ENCODE data around the gene NRN1.

NRN1 gene

DNA sequence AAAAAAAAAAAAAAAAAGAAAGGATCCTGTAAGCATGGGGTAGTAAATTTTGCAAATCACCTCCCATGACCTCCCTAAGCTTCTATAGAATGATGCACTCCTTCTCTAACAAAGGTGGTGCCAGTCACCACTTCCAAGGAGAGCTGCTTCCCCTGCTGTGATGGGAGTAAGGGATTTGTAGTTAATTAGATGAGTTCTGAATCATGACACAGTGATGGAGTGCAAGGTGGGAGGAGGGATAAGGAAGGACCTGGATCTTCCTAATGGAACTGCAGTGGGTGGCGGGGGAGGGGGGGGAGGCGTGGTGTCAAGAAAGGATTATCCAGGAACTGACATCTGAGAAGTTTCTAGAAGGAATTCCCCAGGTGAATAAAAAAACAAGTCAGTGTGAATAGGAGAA lies 47.8 kb downstream of the NRN1 start:
- Histone ChIP-seq H3K27me3 (ENCODE audit: control insufficient read depth in 1 of 2, insufficient read depth in 1 of 2, low read length in 2 of 2) (peaks cover 0 to 19% of the 10 kb centered on the region in 2 experiments), H3K9ac (ENCODE audit: low read length) (no peak overlapping the region), H2AK5ac (ENCODE audit: low read length, severe bottlenecking) (no peak overlapping the region), H3K9me3 (ENCODE audit: control insufficient read depth, low read length) (no peaks in the 10 kb centered on the region), H2AFZ (ENCODE audit: low read depth, low read length) (no peak overlapping the region), H3K27ac (ENCODE audit: low read length, poor library complexity, severe bottlenecking) (no peak overlapping the region), H2BK12ac (ENCODE audit: low read length in 2 of 2) (no peak overlapping the region), H3K18ac (ENCODE audit: low read depth in 1 of 2, low read length in 2 of 2) (no peak overlapping the region), H4K8ac (ENCODE audit: low read length) (no peak overlapping the region), H2BK120ac (ENCODE audit: low read depth, low read length) (no peak overlapping the region), H3K36me3 (ENCODE audit: control insufficient read depth in 1 of 2, insufficient read depth in 2 of 2, low read depth in 1 of 2, low read length in 2 of 2) (no peaks in the 10 kb centered on the region), H3K4me3 (ENCODE audit: insufficient read depth in 1 of 2, low read depth in 1 of 2, low read length in 2 of 2) (no peak overlapping the region), H3K79me1 (replicated peaks; ENCODE audit: low read length, poor library complexity, severe bottlenecking) (no peaks in the 10 kb centered on the region), H3K23ac (ENCODE audit: low read length in 2 of 2) (no peak overlapping the region), H3K4me2 (ENCODE audit: low read length, poor library complexity, severe bottlenecking) (no peak overlapping the region), H2BK5ac (ENCODE audit: low read depth, low read length, poor library complexity, severe bottlenecking) (no peak overlapping the region), H3K4ac (ENCODE audit: low read depth in 1 of 2, low read length in 2 of 2) (no peak overlapping the region), H2BK15ac (ENCODE audit: low read depth, poor library complexity, severe bottlenecking) (no peak overlapping the region), H3K4me1 (ENCODE audit: control insufficient read depth, insufficient read depth, low read depth, low read length) (no peaks in the 10 kb centered on the region), H4K91ac (ENCODE audit: low read length) (no peak overlapping the region), H3K14ac (ENCODE audit: low read length in 2 of 2) (no peak overlapping the region)
- 76% methylated on average over 2 of the region's 2 CpGs for WGBS
- no peak for DNase-seq

DNA sequence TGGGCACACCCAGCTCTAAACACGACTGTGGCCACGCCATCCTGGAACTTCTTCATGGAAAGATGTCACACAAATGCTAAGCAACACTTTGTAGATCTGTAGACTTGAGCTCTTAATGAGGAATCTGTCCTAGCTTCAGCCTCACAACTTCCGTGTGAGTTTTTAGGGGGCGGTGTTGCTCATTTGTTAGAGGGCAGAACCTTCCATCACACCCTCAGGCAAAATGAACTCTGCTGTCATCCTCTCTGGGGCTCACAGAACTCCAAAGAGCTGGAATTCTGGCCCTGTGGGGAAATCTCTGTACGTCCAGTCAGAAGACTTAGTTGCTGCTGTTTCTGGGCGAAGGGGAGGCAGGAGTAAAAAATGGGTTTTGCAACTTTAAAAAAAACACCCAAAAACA lies 49.8 kb downstream of the NRN1 start:
- no peak overlapping the region for H3K4ac ChIP-seq (ENCODE audit: low read depth in 1 of 2, low read length in 2 of 2)
- H3K14ac ChIP-seq (ENCODE audit: low read length in 2 of 2) = no peak overlapping the region
- no peaks in the 10 kb centered on the region for H3K79me1 ChIP-seq (replicated peaks; ENCODE audit: low read length, poor library complexity, severe bottlenecking)
- no peaks in the 10 kb centered on the region for H3K36me3 ChIP-seq (ENCODE audit: control insufficient read depth in 1 of 2, insufficient read depth in 2 of 2, low read depth in 1 of 2, low read length in 2 of 2)
- H3K27ac ChIP-seq (ENCODE audit: low read length, poor library complexity, severe bottlenecking) = no peak overlapping the region
- H4K8ac ChIP-seq (ENCODE audit: low read length) = no peak overlapping the region
- no peak overlapping the region for H2BK15ac ChIP-seq (ENCODE audit: low read depth, poor library complexity, severe bottlenecking)
- H3K23ac ChIP-seq (ENCODE audit: low read length in 2 of 2) = no peak overlapping the region
- H2AFZ ChIP-seq (ENCODE audit: low read depth, low read length) = no peak overlapping the region
- no peak overlapping the region for H3K18ac ChIP-seq (ENCODE audit: low read depth in 1 of 2, low read length in 2 of 2)
- H3K4me1 ChIP-seq (ENCODE audit: control insufficient read depth, insufficient read depth, low read depth, low read length) = no peaks in the 10 kb centered on the region
- 51% methylated on average over 5 of the region's 6 CpGs for WGBS
- H2BK120ac ChIP-seq (ENCODE audit: low read depth, low read length) = no peak overlapping the region
- no peak overlapping the region for H4K91ac ChIP-seq (ENCODE audit: low read length)
- H2AK5ac ChIP-seq (ENCODE audit: low read length, severe bottlenecking) = no peak overlapping the region
- DNase-seq = no peak
- H2BK12ac ChIP-seq (ENCODE audit: low read length in 2 of 2) = no peak overlapping the region
- no peaks in the 10 kb centered on the region for H3K9me3 ChIP-seq (ENCODE audit: control insufficient read depth, low read length)
- H3K4me3 ChIP-seq (ENCODE audit: insufficient read depth in 1 of 2, low read depth in 1 of 2, low read length in 2 of 2) = no peak overlapping the region
- H3K9ac ChIP-seq (ENCODE audit: low read length) = no peak overlapping the region
- H2BK5ac ChIP-seq (ENCODE audit: low read depth, low read length, poor library complexity, severe bottlenecking) = no peak overlapping the region
- no peak overlapping the region for H3K4me2 ChIP-seq (ENCODE audit: low read length, poor library complexity, severe bottlenecking)
- H3K27me3 ChIP-seq (ENCODE audit: control insufficient read depth in 1 of 2, insufficient read depth in 1 of 2, low read length in 2 of 2) = peaks cover 0 to 12% of the 10 kb centered on the region in 2 experiments

DNA sequence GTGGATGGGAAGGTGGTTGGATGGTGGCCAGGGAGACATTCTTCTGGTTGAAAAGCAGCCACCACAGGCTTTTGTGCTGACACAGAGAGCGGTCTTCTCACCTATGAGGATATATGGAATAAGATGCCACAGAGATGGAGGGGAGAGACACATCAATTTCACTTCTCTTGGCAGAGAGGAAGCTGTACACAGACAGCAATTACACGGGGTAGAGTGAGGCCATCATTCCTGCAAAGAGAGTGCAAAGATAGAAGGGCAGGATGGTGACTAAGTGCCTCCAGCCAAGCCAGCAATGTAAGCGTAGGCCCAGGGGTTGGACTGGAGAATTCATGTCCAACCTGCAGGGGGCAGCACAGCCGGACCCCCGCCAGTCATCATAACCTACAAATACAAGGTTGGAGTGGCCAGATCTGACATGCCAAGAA lies 56.4 kb downstream of the NRN1 start:
- Histone ChIP-seq H2BK15ac (ENCODE audit: low read depth, poor library complexity, severe bottlenecking) (no peak overlapping the region), H3K14ac (ENCODE audit: low read length in 2 of 2) (no peak overlapping the region), H2BK5ac (ENCODE audit: low read depth, low read length, poor library complexity, severe bottlenecking) (no peak overlapping the region), H3K36me3 (ENCODE audit: control insufficient read depth in 1 of 2, insufficient read depth in 2 of 2, low read depth in 1 of 2, low read length in 2 of 2) (no peaks in the 10 kb centered on the region), H3K27me3 (ENCODE audit: control insufficient read depth in 1 of 2, insufficient read depth in 1 of 2, low read length in 2 of 2) (no peaks in the 10 kb centered on the region), H4K8ac (ENCODE audit: low read length) (no peak overlapping the region), H2AK5ac (ENCODE audit: low read length, severe bottlenecking) (no peak overlapping the region), H3K9ac (ENCODE audit: low read length) (no peak overlapping the region), H4K91ac (ENCODE audit: low read length) (no peak overlapping the region), H2BK120ac (ENCODE audit: low read depth, low read length) (no peak overlapping the region), H3K9me3 (ENCODE audit: control insufficient read depth, low read length) (peaks cover 5% of the 10 kb centered on the region), H3K4me1 (ENCODE audit: control insufficient read depth, insufficient read depth, low read depth, low read length) (no peaks in the 10 kb centered on the region), H3K4me3 (ENCODE audit: insufficient read depth in 1 of 2, low read depth in 1 of 2, low read length in 2 of 2) (no peak overlapping the region), H2BK12ac (ENCODE audit: low read length in 2 of 2) (no peak overlapping the region), H3K27ac (ENCODE audit: low read length, poor library complexity, severe bottlenecking) (no peak overlapping the region), H2AFZ (ENCODE audit: low read depth, low read length) (no peak overlapping the region), H3K79me1 (replicated peaks; ENCODE audit: low read length, poor library complexity, severe bottlenecking) (no peaks in the 10 kb centered on the region), H3K4ac (ENCODE audit: low read depth in 1 of 2, low read length in 2 of 2) (no peak overlapping the region), H3K23ac (ENCODE audit: low read length in 2 of 2) (no peak overlapping the region), H3K4me2 (ENCODE audit: low read length, poor library complexity, severe bottlenecking) (no peak overlapping the region), H3K18ac (ENCODE audit: low read depth in 1 of 2, low read length in 2 of 2) (no peak overlapping the region)
- WGBS = 46% methylated on average over 5 of the region's 5 CpGs
- DNase-seq = no peak
